ENCODE measurements around the gene TM9SF4.
"Not testable (repeated sequence)": the region's sequence is repeated elsewhere in the genome, so short reads cannot be mapped to it uniquely, and the experiment has no call there.

Gene TM9SF4

GRCh38 chr20:32159766-32160221, 50.3 kb downstream of the TM9SF4 start:
- no peak for DNase-seq

DNA sequence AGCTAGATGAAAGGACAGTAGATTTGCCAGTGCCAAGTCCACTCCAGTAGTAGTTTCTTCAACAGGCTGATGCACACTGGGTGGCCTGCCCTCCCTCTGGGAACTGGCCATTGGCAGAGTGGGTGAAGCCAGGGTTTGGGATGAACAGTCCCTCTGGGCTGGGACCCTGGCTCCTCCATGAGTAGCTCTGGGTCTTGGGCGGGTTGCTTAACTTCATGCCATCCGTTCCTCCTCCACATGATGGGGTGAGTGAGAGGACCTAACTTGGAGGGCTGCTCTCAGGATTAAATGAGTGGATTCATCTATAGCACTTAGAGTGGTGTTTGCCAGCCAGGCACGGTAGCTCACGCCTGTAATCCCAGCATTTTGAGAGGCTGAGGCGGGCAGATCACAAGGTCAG, 50.8 kb downstream of the TM9SF4 start:
- DNase-seq = no peak

GRCh38 chr20:32162351-32162750, 52.8 kb downstream of the TM9SF4 start:
- DNase-seq = no peak

DNA sequence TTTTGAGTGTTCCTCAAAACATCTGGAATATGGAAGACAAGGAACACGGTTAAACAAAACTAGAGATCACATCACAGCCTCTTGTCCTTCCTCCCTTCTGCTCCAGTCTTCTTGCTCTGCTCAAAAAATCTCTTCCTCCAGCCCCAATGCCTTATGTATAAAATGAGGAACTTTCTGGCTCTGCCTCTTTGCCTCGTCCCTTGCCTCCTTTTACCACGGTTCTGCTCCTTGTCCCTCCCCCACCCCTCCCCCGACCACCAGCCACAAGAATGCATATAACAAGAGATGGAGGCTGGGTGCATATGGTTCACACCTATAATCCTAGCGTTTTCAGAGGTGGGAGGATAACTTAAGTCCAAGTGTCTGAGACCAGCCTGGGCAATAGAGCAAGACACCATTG, 54.4 kb downstream of the TM9SF4 start:
- no peak for DNase-seq

DNA sequence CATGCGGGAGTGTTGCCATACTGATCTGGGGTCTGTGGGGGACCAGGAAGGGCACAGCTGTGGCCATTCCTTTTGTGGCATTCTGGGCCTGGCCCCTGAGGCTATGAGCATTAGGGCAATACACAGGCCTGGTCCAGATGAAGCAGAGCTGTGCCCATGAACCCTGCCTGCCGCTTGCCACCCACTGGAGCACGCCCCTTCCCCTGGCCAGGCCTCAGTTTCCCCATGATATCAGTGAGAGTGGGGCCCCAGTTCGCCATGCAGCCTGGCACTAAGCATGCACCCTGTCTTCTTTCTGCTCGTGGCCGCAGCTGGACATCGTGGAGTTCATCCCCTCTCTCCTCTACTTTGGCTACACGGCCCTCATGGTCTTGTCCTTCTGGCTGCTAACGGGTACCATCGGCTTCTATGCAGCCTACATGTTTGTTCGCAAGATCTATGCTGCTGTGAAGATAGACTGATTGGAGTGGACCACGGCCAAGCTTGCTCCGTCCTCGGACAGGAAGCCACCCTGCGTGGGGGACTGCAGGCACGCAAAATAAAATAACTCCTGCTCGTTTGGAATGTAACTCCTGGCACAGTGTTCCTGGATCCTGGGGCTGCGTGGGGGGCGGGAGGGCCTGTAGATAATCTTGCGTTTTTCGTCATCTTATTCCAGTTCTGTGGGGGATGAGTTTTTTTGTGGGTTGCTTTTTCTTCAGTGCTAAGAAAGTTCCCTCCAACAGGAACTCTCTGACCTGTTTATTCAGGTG, 55.6 kb downstream of the TM9SF4 start:
- no peak for DNase-seq

GRCh38 chr20:32165836-32166545, 56.5 kb downstream of the TM9SF4 start:
- no peak for DNase-seq

DNA sequence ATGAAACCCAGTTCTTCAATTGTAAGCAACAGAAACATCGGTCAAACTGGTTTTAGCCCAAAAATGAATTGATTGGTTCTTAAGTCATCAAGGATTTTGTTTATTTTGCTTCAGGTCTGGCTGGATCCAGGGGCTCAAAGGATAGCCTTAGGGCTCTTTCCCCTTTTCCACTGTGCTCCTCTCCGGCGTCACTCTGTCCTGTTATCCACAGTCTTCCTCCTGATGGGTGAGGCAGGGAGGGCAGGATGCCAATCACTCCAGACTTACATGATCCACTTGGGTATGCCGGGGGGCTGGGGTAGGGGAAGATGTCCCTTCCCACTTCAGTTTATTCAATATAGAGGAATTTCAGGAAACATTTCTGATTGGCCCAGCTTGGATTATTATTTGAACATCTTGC, 58.0 kb downstream of the TM9SF4 start:
- no peak for DNase-seq

DNA sequence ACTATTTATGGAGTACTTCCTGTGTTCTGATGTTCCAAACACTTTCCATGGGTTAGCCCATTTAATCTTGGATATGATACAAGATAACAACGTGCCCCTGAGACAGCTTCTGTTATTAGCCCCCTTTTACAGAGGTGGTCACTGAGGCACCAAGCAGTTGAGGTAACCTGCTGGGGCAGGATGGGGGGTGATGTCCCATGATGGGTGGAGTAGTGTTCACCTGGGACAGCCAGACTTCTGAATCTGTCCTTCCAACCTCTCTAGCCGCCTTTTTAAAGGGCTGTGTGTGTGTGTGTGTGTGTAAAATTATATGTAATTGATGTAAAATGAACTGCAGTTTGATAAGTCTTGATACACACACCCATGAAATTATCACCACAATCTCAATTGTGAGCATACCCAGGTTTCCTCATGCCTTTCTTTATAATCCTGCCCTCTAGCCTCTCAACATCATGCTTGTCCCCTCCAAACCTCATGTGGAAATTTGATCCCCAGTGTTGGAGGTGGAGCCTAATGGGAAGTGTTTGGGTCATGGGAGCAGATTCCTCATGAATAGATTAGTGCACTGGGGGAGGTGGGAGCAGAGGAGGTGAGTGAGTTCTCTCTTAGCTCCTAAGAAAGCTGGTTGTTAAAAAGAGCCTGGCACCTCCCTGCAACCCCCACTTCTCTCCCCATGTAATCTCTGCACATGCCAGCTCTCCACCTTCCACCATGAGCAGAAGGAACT, 58.8 kb downstream of the TM9SF4 start:
- DNase-seq = no peak

- DNase-seq = not testable (repeated sequence)
Observed at GRCh38 chr20:32177696-32178095, 68.2 kb downstream of the TM9SF4 start.

GRCh38 chr20:32179515-32179914, 70.0 kb downstream of the TM9SF4 start:
- DNase-seq = no peak

DNA sequence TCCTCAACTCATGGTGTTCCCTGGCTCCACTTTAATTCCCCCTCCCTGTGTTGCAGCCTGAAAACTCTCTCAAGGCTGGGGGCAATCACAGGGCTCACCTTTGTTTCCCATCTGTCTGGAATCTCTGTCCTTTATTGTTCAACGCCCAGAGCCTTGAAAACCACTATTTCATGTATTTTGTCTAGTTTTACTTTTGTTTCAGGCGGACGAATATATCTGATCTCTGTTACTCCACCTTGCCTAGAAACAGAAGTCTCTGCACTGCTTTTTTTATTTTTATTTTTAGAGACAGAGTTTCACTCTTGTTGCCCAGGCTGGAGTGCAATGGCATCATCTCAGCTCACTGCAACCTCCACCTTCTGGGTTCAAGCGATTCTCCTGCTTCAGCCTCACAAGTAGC, 70.4 kb downstream of the TM9SF4 start:
- DNase-seq = no peak

DNA sequence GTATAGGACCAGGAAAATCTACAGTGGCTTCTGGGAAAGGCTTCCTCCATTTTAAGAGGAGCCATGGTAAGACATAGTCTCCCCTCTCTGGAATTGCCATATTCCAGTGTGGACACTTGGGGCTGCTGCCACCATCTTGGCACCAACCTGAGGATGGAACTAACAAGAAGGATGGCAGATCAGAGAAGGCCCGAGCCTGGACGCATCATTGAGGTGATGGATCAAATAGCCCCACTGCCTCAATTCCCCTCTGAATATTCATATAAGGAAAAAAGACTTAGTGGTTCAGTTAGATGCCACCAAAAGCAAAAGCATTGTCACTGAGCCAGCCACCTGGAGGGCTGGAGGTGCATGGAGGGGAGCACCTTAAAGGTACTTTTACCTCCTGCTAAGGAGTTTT, 72.1 kb downstream of the TM9SF4 start:
- DNase-seq = no peak

- no peak for DNase-seq
Observed at GRCh38 chr20:32183947-32184635, 74.6 kb downstream of the TM9SF4 start.

- DNase-seq = no peak
Observed at GRCh38 chr20:32184961-32185603, 75.6 kb downstream of the TM9SF4 start.

GRCh38 chr20:32186506-32186905, 77.0 kb downstream of the TM9SF4 start:
- no peak for DNase-seq

GRCh38 chr20:32188376-32189122, 79.0 kb downstream of the TM9SF4 start:
- no peak for DNase-seq

DNA sequence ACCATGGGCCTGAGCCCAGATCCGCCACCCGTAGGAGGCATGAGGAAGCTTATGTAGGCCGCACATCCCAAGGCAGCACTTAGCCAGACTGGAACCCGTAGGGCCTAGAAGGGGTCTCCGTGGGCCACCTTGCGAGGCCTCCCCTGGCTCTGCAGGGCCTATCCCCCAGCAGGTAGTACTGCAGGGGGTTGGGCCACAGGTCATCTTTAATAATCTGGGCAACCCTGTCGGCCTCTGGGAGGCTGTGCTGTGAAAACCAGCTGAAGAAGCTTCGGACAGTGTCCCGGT, 79.6 kb downstream of the TM9SF4 start:
- no peak for DNase-seq

DNA sequence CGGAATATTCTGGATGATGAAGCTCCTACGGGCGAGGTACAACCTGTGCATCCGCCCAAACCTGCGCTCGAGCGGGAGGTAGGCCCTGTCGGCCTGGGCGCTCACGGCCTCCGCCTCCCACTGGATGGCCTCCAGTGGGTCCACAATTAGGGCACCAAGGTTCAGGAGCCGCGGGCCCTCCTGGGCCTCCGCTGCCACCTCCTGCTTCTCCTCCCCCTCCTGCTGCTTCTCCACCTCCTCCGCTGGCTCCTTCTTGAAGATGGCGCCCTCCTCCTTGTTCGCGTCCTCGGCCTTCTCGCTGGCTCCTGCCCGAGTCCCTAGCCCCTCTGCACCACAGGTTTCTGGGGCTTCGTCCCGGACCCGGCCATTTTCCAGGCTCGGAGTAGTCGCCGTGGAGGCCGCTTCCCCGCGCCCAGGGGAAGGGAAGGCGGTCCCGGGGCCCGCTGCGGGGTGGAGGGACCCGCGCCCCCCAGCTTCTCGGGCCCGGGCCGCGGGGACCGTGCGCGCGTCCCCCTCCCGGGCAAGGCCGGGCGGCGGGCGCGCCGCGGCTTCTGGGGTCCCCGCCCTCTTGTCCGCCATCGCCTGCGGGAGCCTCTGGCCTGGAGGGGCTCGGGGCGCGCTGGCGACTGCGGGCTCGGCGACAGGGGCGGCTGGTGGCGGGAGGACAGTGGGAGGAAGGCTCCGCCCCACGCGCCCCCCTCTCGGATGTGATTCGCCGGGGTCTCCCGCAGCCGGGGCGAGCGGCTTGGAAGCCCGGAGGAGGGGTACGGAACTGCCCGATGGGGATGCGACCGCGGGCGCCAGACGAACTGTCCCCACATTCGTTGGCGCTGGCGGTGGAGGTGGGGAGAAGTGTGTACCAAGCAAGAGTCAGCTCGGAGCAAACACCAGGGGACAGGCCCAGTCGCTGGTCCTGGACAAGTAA, 80.4 kb downstream of the TM9SF4 start:
- no peak for DNase-seq

- DNase-seq = no peak
Observed at GRCh38 chr20:32190616-32191415, 81.3 kb downstream of the TM9SF4 start.

DNA sequence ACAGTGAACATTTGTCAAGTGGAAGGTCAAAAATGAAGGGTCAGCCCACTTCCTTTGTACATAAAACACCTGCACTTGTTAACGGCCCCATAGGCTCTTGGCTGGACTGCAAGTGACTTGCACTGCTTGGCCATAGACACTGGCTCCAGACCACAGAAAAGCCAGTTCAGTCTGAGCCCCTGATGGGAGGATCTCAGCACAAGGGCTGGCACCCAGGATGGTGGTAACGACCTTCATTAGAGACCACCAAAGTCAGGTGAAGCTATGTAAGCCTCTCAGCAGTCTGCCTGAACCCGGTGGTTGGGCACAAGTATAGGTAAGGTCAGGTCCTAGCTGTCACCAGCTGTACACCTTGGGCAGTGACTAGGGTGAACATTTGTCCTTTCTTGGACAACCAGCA, 81.9 kb downstream of the TM9SF4 start:
- DNase-seq = no peak

Measured in NCI-H510A (cell line).